ENCODE measurements around the gene CYP26B1.
A peak's percentile ranks its signal among the peaks of the same experiment; 100 is the strongest.

Gene CYP26B1

DNA sequence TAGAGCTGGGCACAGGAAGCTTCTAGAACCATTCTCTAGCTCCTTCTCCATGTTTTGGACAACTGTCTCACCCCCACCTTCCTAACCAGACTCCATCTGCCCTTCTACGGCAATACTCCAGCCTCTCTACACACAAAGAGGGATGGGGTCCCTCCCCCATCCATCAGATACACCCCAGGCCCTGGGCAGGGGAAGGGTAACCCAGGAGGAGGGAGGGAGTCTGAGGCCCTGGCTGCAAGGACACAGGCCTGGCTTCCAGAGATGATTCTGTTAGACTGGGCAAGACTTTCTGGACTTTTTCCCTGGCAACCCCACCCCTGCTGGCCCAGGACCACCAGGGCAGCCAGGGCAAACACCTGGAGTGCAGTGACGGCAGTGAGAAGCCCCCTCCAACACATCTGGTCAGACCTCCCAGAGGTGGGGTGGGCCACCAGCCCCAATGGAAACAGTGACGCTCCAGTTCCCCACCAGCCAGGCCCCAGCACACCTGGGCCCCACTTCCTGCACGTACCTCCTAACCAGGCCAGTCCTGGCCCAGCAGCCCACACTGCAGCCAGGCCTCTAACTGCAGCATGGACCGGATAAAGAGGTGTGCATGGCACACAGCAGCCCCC lies 6.5 kb downstream of the CYP26B1 start:
- DNase-seq (ENCODE audit: low read depth) = no peak

DNA sequence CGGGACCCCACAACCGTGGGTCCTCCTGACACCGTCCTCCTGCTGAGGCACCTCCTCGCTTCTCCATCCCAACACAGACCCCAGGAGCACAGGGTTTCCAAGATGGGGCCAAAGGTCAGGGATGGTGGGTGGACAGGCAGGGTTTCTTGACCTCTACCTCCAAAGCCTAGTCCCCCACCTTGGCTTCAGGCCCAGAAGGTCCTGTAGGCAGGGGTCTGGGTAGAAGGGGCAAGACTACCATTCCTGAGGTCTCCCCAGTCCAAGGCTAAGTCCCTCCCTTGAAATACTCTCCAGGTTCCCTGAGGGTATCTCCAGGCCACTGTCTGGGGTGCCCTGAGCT lies 7.1 kb downstream of the CYP26B1 start:
- no peak for DNase-seq (ENCODE audit: low read depth)

DNA sequence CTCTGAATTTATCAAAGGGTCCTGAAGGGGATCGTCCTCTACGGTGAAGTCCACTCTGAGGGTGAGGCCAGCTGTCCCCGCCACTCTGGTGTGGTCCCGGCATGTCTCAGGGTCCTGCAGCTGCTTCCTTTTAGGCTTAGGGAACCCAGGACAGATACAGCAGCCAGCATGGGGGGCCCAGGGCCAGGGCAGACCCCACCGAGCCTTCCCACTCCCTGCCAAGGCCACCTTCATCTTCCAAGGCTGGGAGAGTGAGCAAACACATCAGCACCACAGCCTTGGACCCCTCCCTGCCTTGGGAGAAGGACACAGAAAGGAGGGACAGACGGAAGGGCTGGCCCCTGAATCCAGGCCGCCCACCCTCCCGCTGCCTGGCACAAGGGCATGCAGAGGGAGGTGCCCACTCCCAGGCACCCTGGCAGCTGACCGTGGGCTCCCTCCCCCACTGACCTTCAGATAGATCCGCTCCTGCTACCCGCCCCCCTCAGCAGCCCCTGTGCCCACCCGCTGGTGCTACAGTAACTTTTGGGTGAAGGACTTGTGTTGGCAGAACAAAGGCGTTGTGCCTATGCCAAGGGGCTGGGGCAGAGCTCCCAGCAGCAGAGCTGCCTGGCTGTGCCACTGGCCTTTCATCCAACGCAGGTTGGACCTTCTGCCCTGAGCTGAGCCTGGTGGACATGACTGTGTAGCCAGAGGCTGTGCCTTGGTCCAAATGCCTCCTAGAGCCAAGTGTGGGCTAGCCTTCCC lies 7.6 kb downstream of the CYP26B1 start:
- no peak for DNase-seq (ENCODE audit: low read depth)

DNA sequence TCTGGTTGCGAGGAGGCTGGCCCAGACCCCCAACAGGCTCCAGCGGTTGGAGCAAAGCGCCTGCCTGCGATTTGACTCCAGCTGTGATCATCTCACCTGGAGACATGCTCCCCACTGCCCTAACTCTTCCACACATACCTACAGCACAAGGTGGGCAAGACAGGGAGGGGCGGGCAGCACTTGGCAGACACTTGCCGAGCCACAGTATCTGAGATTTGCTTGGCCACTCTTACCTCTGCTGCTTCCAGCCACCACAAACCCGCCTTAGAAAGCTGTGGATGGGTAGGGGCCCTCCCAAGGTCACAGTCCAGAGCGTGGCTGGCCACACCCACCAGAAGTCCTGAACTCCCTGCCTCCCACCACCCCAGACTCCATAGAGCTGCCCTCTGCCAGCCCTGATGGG lies 8.2 kb downstream of the CYP26B1 start:
- DNase-seq (ENCODE audit: low read depth) = no peak

DNA sequence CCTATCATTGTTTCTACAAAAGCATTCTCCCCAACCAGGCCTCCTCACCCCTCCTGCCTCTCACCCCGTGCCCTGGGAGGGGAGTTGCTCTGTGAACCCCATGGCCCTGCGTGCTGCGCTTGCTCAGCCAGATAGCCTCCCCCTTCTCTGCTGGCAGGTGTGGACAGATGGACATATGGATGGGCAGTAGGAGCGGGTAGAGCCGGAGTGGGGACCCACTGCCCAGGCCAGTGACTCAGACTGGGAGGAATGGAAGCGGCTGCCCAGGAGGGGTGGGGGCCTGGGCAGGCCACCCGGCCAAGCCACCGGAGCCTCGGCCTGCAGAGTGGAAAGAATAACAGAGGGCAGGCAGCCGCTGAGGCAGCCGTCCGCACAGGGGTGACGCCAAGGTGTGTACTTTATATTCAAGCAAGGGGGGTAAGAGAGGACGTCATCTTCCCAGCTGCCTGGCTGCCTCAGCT lies 8.7 kb downstream of the CYP26B1 start:
- DNase-seq (ENCODE audit: low read depth) = no peak

DNA sequence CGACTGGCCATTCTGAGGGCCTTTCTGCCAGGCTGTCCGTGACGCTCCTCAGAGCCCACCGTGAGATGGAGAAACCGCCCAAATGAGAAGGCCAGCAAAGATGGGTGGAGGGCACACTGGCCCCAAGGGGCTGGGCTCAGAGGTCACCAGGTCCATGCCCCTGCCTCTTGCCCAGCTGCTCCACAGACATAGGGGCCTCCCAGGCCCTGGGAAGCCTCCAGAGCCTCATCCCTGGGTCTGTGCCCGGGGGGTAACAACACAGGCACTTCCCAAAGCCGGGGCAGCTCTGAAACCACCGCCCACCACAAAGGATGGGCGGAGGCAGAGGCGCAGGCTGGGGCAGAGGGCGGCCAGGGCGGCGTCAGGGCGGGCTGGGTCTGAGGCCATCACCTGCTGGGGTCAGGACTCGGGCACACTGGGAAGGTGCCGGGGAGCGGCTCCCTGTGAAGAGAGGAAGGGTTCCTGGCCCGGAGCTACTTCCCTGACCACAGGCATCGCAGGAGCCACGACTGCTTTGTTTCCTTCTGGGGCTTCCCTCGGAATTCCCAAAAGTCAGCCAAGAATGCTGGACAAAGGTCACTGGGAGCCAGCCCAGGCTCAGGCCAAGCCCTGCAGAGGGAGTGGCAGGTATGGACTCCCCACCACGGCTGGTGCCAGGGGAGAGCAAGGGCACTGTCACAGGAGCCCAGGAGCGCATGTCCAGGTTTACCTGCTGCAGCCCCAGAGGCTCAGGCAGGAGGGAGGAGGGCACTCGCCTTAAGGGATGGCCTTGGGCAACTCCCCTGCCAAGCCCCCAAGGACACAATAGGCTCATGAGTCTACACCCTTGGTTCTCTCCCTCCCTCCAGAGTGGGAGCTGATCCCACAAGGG lies 9.4 kb downstream of the CYP26B1 start:
- DNase-seq (ENCODE audit: low read depth) = no peak

DNA sequence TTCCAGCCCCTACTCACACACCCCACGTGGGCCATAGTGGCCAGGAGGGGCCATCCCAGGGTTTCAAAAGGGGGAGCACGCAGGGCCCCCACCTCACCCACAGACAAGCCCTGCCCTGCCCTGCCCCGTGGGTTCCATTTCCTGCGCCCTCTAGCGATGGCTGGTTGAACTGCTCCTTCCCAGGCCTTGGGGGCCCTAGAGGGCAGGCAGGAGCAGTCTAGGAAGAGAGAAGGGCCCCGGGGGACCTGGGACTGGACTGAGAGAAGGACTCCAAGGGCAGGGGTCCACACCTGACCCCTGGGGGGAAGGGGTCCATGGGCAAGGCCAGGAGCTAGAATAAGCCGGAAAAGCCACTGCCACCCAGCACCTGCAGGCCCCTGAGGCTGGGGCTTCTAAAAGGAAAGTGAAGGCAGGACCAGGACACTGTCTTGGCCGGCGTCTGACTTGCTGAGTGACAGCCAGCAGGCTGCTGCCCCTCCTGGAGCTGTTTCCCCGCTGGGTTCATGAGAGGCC lies 10.1 kb downstream of the CYP26B1 start:
- DNase-seq (ENCODE audit: low read depth) = peak; percentile 30

DNA sequence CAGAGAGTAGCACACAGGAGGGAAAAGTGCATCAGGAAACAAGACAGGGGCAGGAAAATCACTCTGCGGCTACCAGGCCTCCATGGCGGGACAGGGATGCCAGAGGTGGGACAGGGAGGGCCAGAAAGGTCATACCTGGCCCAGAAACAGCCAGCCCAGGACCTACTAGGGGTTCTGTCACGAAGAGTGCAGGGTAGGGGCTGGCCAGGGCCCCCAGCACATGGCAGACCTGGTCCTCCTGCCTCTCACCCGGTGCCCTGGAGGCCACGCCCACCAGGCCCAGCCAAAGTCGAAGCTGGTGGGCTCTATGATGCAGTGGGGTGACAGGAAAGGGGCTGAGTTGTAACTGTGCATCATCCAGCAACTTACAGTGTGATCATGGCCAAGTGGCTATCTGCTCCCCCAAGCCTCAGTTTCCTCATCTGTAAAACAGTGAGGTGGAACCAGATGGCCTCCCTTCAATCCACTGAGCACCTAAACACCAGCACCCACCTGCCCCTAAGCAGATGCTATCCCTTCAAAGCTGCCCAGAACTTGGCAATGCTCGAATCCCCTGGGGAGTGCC lies 10.6 kb downstream of the CYP26B1 start:
- DNase-seq (ENCODE audit: low read depth) = no peak

DNA sequence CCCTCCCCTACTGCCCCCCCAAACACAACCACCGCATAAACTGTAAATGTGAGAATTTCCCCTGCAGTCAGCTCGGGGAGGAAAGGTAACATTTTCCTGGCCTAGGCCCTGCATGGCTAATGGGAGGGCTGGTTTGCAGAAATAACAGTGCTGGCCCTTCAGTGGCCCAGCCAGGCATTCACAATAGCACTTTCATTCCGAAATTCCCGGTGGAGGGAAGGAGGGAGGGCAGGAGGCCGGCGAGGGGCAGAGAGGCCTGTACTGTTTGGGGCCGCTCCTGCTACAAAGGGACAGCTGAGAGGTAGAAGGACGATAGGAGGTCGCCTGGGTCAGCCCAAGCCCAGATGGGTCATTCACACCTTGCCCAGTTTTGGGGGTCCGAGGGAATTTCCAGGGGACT lies 11.3 kb downstream of the CYP26B1 start:
- DNase-seq (ENCODE audit: low read depth) = no peak

DNA sequence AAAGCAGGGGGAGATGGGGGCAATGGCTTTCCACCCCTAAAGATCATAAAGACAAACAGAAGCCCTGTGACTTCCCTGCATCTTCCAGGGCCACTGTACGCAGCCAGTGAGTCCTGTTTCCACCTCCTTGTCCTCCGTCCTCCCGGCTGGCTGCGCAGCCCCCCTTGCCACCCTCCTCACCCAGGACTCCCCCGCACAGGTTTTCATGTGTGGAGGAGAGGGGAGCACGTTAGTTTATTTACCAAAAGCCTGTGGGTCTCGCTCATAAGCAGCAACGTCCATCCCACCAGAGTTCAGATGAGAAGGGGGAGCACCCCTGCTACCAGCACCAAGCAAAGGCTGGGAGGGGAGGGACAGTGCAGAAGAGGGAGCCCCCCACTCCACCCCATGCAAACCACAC lies 11.7 kb downstream of the CYP26B1 start:
- no peak for DNase-seq (ENCODE audit: low read depth)

DNA sequence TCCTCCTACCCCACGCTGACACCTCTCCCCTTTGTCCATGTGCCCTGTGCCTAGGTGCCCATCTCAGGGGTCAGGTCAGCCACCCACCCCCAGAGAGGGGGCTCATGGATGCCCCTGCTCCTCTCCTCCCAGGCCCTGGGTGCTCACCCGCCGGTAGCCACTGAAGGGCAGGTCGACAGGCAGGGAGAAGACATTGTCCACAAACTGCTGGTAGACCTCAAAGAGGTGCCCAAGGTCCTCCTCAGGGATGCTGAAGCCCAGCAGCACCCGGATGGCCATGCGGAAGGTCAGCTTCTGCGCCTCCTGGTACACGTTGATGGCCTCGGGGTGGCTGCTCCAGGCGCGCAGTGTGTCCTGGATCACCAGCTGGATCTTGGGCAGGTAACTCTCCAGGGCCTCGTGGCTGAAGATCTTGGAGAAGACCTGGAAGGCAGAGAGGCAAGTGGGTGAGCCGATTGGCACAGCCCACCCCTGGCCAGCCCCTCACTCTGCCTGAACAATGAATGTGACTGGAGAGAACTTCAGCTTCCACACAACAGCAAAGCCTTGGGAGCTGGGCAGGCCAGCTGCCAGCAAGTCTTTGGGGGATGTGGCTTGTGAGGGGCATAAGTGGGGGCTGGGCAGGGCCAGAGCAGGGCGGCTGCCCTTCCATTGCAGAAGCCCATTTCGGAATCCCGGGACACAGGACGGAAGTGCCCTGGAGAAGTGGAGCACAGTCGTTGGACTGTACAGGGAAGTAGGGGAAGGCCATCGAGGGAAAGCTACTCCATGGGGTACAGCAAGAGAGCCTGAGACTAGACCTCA lies 12.5 kb downstream of the CYP26B1 start:
- no peak for DNase-seq (ENCODE audit: low read depth)

DNA sequence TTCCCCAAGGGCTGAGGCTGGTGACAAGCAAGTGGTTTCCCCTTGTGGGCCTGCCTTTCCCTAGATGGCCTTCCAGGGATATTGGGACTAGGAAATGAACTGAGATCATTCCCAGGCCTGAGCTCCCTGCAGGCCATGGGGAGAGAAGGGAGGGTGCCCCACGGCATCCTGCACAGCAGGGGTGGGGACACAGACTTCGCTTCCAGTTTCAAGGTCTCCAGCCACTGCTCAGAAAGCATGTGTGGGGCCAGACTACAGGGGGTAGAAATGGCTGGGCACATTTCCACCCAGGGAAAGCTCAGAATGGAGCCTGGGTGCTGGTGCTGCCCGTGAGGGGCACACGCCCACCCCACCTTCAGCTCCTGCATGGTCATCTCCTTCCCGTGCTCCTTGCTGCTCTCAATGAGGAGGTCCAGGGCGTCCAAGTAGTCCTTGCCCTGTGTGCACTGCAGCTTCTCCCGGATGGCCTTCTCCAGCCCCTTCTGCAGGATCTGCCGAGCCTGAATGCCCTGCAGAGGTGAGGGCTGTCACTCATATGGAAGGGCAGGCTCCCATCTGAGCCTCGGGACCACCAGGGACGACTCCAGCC lies 13.2 kb downstream of the CYP26B1 start:
- no peak for DNase-seq (ENCODE audit: low read depth)

DNA sequence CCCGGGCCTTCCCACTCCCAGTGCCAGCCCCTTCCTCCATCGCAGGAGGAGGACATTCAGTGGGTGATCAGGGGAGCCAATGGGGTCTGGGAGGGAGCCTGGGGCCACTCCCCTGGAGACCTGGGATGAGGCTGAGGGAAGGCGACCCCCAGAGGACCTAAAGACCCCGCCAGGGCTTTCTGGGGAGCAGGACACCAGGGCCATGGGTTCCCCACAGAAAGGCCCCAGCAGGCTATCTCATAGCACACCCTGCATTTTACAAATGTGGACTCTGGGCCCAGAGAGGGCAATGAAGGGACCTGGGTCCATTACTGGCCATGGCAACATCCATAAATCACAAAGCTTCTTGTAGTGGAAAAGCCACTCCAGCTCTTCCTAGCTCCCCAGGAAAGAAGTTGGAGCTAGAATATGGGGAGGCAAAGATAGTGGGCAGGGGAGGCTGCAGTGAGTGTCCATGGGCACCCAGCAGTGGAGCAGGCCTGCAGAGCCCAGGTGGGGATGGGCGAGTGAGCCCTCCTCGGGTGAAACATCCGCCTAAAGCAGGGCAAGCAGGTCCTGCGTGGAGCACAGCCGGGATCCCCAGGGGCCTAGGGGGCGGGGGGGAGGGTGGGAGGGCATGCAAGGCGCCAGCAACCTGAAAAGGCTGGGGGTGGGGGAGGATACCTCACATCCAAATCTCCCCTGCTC lies 13.8 kb downstream of the CYP26B1 start:
- no peak for DNase-seq (ENCODE audit: low read depth)

DNA sequence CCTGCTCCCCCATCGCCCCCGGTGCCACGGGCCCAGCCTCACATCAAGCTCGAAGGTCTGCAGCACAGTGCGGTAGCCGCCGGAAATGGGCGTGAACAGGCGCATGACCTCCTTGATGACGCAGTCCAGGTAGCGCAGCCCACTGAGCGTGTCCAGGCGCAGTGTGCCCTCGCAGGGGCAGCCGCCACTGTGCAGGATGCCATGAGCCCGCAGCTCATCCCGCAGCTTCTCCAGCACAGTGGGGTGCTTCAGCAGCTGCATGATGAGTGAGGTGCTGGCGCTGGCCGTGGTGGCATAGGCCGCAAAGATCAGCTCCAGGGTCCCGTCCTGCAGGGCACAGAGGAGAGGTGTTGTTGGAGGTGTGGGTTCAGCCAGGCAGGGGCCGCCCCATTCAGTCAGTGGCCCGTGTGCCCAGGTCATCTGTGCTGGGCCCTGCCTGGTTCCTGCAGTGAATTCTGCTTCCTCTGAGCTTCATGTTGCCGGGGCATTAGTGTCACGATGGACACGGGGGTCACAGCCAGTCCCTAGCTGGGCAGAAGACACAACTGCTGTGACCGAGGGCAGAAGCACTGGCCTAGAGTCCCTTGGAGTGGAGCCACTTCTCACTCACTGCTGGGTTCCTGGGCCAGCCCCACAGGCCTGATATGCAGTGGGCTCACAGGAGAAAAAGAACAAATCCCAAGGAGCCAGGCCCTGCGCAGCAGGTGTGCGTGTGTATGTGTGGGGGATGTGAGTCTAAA lies 14.5 kb downstream of the CYP26B1 start:
- no peak for DNase-seq (ENCODE audit: low read depth)

DNA sequence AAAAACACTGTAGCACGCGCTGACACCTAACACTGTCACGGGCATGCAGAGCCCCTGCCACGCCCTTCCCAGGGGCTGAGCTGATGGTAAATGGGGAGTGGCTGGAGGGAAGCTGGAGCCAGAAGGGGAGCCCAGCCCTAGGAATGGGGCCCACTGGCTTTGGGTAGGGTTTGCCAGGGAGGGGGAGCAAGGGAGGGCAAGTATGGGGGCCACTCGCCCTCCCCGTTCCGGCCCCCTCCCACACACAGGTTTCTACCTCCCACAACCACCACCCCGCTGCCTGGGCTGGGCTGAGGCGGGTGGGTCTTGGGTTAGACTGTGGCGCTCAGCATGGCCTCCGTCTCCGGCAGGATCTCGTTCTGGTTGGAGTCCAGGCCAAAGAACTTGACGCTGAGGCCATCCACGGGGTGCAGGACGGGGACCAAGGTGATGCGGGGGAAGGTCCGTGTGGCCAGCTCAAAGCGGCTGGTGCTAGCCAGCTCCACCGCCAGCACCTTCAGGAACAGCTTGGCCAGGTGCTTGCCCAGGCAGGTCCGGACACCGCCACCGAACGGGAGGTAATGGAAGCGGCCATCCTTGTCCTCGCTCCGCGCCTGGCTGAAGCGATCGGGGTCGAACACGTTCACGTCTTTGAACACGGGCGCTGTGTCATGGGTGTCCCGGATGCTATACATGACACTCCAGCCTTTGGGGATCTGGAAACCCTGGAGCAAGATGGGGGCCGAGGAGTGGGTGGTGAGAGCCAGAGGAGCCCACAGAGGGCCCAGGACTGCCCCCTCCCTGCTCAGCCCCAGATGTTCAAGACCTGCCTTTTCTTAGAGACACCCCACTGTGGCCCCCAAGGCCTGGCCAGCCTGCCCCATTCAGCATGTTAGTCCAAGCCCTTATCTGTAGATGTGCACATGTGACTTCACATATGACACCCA lies 15.5 kb downstream of the CYP26B1 start:
- DNase-seq (ENCODE audit: low read depth) = no peak

DNA sequence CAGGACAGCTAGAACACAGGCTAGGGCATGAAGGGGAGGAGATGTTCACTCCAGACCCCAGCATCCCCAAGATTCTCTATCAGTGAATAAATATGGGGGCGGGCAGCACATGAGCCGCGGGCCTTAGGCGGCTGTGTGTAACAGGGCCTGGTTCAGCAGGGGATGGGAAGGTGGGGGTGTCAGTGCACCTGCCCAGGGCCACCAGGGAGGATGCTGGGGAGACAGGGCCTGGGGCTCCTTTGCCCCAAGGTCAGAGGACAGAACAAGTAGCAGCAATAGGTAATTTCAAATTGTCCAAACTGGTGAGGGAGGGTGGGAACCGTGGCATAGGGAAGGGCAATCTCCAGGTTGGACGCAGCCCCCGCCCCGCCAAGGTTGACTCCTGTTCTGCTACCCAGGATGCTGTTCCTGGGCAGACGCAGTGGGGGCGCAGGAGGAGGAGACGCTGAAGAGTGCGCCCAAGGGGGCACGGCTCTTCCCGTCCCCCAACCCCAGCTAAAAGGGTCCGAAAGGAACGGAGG lies 16.2 kb downstream of the CYP26B1 start:
- no peak for DNase-seq (ENCODE audit: low read depth)

DNA sequence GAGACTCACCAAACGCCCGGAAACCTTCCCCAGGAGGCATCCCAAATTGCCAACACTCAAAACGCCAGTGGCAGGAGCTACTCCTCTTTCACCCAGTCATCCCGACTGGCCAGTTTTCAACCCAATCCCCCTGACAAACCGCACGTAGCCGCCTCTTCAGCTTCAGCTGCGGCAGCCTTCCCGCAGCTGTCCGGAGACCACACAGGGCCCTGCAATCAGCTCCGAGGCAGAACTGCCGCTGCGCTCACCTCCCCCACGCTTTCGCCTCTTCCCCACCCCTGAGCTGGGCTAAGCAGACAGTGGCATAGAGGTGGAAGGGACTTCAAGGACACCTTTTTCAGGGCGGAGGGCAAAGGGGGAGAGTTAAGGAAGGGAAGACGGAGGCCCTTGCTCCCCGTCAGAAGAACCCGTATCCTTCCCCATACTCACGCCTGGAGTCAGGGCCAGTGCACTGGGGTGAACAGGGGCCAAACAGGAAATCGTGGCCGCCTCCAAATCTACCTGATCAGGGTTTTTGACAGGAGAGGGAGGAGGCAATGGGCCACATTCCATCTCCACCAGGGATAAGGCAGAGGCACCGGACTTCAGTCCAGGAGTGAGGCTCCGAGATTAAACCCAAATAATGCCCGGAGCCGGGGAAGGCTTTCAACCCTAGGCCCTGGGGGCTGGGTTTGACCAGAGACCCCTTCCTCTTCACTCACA lies 16.9 kb downstream of the CYP26B1 start:
- DNase-seq (ENCODE audit: low read depth) = no peak

Data from T follicular helper cell (primary cell).